Measurements from ENCODE around the gene UGT1A3. TPM values are rescaled to one million over a fixed set of nuclear protein-coding genes. Genes with fewer than 3 reads are reported as not detected.

Gene UGT1A3
- polyA plus RNA-seq, 1 donor: not detected

DNA sequence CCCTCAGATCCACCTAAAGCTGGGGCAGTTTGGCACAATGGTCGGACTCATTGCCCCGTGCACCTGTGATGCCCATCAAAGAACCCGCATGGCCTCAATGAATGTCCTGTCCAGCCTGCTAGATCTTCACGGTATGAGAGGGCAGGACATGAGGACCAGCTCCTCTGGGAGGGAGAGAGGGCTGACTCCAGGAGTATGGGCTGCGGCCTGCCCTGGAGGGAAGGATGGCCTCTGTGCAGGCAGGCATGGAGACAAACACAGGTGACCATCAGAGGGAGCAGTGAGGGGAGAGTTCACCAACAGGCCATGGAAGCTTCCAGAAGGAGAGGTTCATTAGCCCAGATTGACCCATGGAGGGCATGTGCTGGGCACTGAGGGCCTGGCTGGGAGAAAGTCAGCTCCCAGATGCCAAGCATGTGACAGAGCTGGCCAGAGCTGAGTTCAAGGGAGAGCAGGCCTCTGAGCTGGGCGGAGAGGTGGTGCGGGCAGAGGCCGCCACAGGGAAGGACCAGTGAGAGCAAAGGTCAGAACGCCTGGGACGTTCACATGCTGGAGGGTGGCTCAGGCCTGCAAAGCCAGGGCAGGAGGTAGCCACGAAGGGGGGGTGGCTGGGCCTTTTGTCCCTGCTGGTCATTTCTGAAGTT is 89.3 kb downstream of the UGT1A3 start:
- DNase-seq: no peak

DNA sequence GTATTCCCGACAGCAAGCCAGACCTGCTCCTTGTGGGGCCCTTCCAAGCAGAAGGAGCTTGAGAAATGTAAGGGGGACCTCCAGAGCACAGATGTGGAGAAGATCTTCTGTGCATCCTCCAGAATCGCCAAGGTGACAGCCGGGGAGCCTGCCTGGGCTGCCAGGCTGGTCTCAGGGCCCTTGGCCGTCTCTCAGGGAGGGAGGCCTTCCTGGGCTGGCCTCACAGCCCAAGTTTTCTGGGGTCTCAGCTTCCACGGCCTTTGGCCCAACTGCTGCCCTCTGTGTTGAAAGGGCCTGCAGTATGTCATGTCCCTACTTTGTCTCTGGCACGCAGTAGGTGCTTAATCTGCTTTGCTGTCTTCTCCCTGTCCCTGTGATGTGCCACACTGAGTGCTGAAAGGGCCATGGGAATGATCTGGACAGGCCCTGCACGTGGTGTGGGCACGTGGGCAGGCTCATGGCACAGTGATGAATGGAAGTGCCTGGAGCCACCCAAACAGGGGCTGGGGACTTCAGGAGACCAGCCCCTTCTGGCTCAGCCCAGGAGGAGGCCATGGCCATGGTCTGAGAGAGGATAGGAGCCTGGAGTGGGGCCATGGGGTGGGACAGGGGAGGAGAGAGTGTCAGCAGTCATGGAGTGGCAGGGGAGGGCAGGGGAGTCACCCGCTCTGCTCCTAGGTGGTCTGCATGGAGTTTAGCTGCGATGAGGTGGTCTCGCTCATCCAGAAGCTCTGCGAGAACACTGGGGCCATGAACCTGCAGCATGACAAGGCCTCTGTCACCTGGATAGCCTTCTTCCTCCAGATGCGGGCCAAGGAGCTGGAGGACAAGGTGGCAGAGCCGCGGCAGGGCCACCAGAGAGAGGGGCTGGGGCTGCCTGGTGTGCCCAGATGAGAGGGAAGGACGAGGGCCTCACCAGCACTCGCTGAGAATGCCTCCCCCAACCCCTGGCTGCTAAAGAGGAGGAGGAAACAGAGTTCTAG is 90.1 kb downstream of the UGT1A3 start:
- DNase-seq: no peak

DNA sequence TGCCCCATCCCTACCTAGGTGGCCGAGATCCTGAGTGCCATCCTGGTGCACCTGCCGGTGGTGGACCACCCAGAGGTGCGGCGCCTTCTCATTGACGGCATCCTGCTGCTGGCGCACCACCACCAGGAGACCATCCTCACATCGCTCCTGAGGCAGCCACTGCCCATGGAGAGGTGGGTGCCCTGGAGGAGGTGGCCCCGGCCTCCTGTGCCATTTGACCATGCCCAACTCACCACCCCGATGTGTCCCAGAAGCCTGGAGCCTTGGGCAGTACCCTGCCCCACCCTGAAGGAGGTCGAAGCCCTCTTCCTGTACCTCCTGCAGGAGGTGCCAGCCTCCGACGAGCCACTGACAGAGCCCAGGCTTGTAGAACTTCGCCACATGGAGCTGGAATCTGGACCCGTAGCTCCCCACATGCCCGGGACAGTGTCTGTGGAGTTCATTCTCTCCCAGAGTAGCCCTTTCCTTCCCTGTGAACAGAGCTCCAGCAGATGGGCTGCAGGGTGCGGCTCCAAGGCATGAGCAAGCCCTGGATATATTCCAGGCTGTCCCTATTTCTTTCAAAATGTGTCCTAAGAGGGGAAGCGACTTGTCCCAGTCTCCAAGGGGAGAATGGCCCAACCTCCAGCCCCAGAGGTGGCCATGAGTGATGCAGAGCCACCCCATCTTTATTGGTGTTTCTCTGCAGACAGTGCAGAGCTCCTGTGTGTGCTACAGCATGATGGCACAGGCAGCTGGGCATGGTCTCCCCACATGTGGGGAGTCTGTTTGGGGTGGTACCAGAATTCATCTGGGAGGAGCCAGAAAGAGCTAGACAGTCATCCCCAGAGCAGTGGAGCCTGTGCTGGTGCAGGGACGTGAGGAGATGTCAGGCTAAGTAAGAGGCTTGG is 91.3 kb downstream of the UGT1A3 start:
- DNase-seq: no peak

DNA sequence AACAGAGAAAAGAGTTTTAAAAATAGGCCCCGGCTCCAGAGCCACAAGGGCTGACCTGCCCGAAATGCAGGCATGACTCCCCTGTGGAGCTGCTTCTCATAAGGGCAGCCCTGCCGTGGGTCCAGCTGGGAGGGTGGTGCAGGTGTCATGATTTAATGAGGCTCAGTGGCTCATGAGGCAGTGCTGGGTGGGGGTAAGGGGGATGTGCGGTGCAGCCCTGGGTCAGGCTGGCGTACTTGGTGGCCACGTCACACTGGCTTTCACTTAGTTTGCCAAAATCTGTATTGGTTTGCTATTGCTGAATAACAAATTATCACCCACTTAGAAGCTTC is 91.9 kb downstream of the UGT1A3 start:
- DNase-seq: no peak

DNA sequence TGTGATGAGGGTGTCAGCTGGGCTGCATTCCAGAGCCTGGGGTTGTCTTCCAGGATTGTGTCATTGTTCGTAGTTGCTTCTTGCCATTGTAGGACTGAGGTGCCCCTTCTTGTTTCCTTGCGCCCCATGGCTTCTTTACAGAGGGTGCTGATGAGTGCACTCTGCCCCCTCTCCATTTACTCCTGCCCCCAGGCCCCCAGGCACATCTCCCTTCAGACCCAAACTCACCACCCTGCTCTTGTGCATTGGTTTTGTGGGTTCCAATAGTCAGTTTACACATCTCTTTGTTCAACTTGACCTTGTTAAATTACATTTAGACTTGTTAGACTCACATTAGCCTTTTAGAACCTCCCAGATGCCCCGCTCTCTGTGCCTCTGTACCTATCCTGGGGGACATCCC is 92.4 kb downstream of the UGT1A3 start:
- DNase-seq: no peak

DNA sequence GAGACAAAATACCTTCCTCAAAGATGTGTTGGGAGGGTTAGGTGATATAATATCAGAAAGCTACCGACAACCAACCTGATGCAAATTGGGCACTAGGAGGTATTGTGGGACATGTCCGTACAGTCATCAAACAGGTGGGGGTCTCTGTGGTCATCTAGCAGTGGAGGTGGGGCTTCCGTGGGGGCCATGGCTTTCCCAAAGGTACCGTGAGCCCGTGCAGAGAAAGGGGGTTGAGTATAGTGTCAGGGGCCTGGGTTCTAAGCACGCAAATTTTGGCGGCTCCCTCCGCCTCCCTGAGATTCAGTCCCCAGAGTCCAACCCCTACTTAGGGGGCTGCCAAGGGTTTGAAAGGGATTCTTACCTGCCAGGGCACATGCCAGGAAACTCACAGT is 92.9 kb downstream of the UGT1A3 start:
- DNase-seq: no peak

DNA sequence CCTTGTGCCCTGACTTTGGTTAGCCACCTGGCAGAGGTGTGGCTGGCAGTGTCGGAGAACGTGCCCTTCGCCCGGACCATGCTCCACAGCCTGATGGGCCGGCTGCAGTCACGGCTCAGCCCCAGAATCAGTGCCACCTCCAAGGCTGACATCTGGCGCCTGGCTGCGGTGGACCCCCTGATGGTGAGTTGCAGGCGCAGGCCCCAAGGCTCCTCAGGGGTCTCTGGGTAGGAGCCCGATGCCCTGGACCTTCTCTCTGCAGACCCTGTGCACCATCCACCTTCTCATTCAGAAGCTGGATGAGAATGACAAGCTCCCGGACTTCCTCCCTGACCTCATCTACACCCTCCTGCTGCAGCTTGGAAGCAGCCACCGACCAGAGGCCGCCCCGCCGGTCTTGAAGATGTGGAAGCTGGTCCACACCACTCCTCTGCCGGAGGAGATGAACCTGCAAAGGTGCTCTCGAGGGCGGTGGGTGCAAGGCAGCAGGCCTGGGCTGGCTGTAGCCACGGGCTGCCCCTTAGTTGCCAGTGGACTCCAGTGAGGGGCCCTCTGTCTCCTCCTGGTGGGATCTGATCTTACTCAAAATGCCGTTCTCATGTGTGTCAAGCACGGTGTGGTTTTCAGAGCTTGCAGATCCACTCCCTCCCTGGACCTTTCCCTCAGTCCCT is 93.4 kb downstream of the UGT1A3 start:
- no peak for DNase-seq

Other genes starting within 250 kb of the UGT1A3 start
- gene USP40, start 162.3 kb upstream of the UGT1A3 start, polyA plus RNA-seq (ENCODE audit: insufficient read length): 26.7 TPM
- not detected for gene UGT1A8, start 111.4 kb upstream of the UGT1A3 start, polyA plus RNA-seq (ENCODE audit: insufficient read length)
- gene UGT1A10, start 92.6 kb upstream of the UGT1A3 start, polyA plus RNA-seq (ENCODE audit: insufficient read length): not detected
- not detected for gene UGT1A9, start 57.1 kb upstream of the UGT1A3 start, polyA plus RNA-seq (ENCODE audit: insufficient read length)
- gene UGT1A7, start 47.1 kb upstream of the UGT1A3 start, polyA plus RNA-seq (ENCODE audit: insufficient read length): not detected
- gene UGT1A6, start 36.2 kb upstream of the UGT1A3 start, polyA plus RNA-seq (ENCODE audit: insufficient read length): not detected
- not detected for gene UGT1A5, start 16.1 kb upstream of the UGT1A3 start, polyA plus RNA-seq (ENCODE audit: insufficient read length)
- gene UGT1A4, start 10.3 kb upstream of the UGT1A3 start, polyA plus RNA-seq (ENCODE audit: insufficient read length): not detected
- gene UGT1A1, start 31.2 kb downstream of the UGT1A3 start, polyA plus RNA-seq (ENCODE audit: insufficient read length): not detected
- not detected for gene MROH2A, start 49.3 kb downstream of the UGT1A3 start, polyA plus RNA-seq (ENCODE audit: insufficient read length)
- gene HJURP, start 125.5 kb downstream of the UGT1A3 start, polyA plus RNA-seq (ENCODE audit: insufficient read length): 7.5 TPM
- 0.17 TPM for gene TRPM8, start 188.3 kb downstream of the UGT1A3 start, polyA plus RNA-seq (ENCODE audit: insufficient read length)